SK-N-SH (cell line): ENCODE results near the gene GRM8. TPM values are rescaled to one million over a fixed set of nuclear protein-coding genes. Genes with fewer than 3 reads are reported as not detected.

Source experiments
- CTCF ChIA-PET: fragments of 300-600, 350-600 bp; formaldehyde crosslinking; extraction: SDS; loops from one replicate; lab custom pipeline; 2021; lab: Yijun Ruan, JAX
- POLR2A ChIA-PET: fragments of 350-600 bp; sonication (Branson Sonifier 250); formaldehyde crosslinking; extraction: SDS; loops from one replicate; lab custom pipeline; 2020; ENCODE audit warnings: antibody characterized with exemption, inconsistent platforms; lab: Yijun Ruan, JAX
- DNase-seq: peaks from one replicate; pipeline ENCODE4 v3.0.0; 2012
- H2AFZ ChIP-seq: fragments of 200-600 bp; sonication (generic); 2 replicates; pipeline ENCODE4 v1.8.1; 2016; ENCODE audit warnings: antibody characterized with exemption, mild to moderate bottlenecking, low read depth
- H3F3A ChIP-seq: fragments of 200-600 bp; sonication (generic); replicated peaks from 2 replicates; pipeline ENCODE3; 2016; ENCODE audit warnings: antibody characterized with exemption, mild to moderate bottlenecking; ENCODE audit not compliant: insufficient read depth
- H3K27ac ChIP-seq, 2 experiments: fragments of 200-500 bp in 1 of 2; fragments of 200-600 bp in 1 of 2; sonication (Bioruptor generic) in 1 of 2; sonication (generic), shearing (Covaris generic) in 1 of 2; 2 replicates each; pipeline versions ENCODE4 v1.5.1 to v1.6.1; 2014 to 2016; ENCODE audit warnings: low read depth in 2 of 2, inconsistent platforms in 1 of 2, low read length in 1 of 2, mild to moderate bottlenecking in 1 of 2, mixed read lengths in 1 of 2
- H3K27me3 ChIP-seq: fragments of 200-600 bp; sonication (generic), shearing (Covaris generic); 2 replicates; pipeline ENCODE4 v1.6.1; 2016; ENCODE audit warnings: mixed run types; ENCODE audit not compliant: insufficient read depth
- H3K36me3 ChIP-seq, 2 experiments: fragments of 200-500 bp in 1 of 2; fragments of 200-600 bp in 1 of 2; sonication (Bioruptor generic) in 1 of 2; sonication (generic) in 1 of 2; replicated peaks in 1 of 2; 2 replicates each; pipeline versions ENCODE3 to v1.5.1; 2014 to 2016; ENCODE audit warnings: low read length in 1 of 2, mild to moderate bottlenecking in 1 of 2; ENCODE audit not compliant: insufficient read depth in 2 of 2, control insufficient read depth in 1 of 2
- H3K4me1 ChIP-seq, 2 experiments: fragments of 200-500 bp in 1 of 2; fragments of 200-600 bp in 1 of 2; sonication (Bioruptor generic) in 1 of 2; sonication (generic), shearing (Covaris generic) in 1 of 2; 2 replicates each; pipeline versions ENCODE4 v1.5.1 to v1.6.1; 2014 to 2016; ENCODE audit warnings: low read depth in 1 of 2, low read length in 1 of 2, mixed run types in 1 of 2; ENCODE audit not compliant: insufficient read depth in 2 of 2, control insufficient read depth in 1 of 2
- H3K4me2 ChIP-seq: fragments of 200-600 bp; sonication (generic), shearing (Covaris generic); 2 replicates; pipeline ENCODE4 v1.6.1; 2017; ENCODE audit warnings: mixed run types
- H3K4me3 ChIP-seq, 2 experiments: fragments of 200-500 bp in 1 of 2; fragments of 200-600 bp in 1 of 2; sonication (Bioruptor generic) in 1 of 2; sonication (generic), shearing (Covaris generic) in 1 of 2; 2 replicates each; pipeline versions ENCODE4 v1.5.1 to v1.8.1; 2014 to 2016; ENCODE audit warnings: low read depth in 2 of 2, inconsistent platforms in 1 of 2, low read length in 1 of 2, mild to moderate bottlenecking in 1 of 2, mixed read lengths in 1 of 2, moderate library complexity in 1 of 2
- H3K79me2 ChIP-seq: fragments of 200-600 bp; sonication (generic); 2 replicates; pipeline ENCODE4 v1.8.1; 2017; ENCODE audit warnings: mild to moderate bottlenecking; ENCODE audit not compliant: insufficient read depth
- H3K9ac ChIP-seq: fragments of 200-600 bp; sonication (generic); 2 replicates; pipeline ENCODE4 v1.6.1; 2017; ENCODE audit warnings: mixed run types
- H3K9me2 ChIP-seq: fragments of 200-600 bp; sonication (generic); 2 replicates; pipeline ENCODE4 v1.6.1; 2017; ENCODE audit warnings: mixed run types
- H3K9me3 ChIP-seq: fragments of 200-600 bp; sonication (generic); 2 replicates; pipeline ENCODE4 v1.6.1; 2017; ENCODE audit warnings: mixed run types, mild to moderate bottlenecking, moderate library complexity
- H4K20me1 ChIP-seq: fragments of 200-600 bp; sonication (generic); 2 replicates; pipeline ENCODE4 v1.6.1; 2017; ENCODE audit warnings: mild to moderate bottlenecking, mixed run types; ENCODE audit not compliant: insufficient read depth
- CHD2 ChIP-seq: fragments of 150-350 bp; IDR thresholded peaks from 2 replicates; pipeline ENCODE4 v1.6.1; 2018; ENCODE audit warnings: low read length; ENCODE audit not compliant: partially characterized antibody
- ELF1 ChIP-seq: IDR thresholded peaks from 2 replicates; pipeline ENCODE4 v1.4.0; 2012
- EP300 ChIP-seq, 2 experiments: IDR thresholded peaks; 2 replicates each; pipeline versions ENCODE4 v1.4.0 to v1.6.1; 2012; ENCODE audit warnings: borderline replicate concordance in 1 of 2, low read depth in 1 of 2, low read length in 1 of 2
- EZH2phosphoT487 ChIP-seq: fragments of 200-600 bp; sonication (generic); IDR thresholded peaks from 2 replicates; pipeline ENCODE4 v1.6.1; 2017; ENCODE audit warnings: low read depth, mixed run types, mild to moderate bottlenecking, antibody characterized with exemption, moderate library complexity, borderline replicate concordance
- FOSL2 ChIP-seq: IDR thresholded peaks from 2 replicates; pipeline ENCODE4 v1.4.0; 2012; ENCODE audit warnings: low read depth, mild to moderate bottlenecking, moderate library complexity, borderline replicate concordance
- FOXM1 ChIP-seq: IDR thresholded peaks from 2 replicates; pipeline ENCODE4 v1.4.0; 2012; ENCODE audit warnings: low read depth, mild to moderate bottlenecking
- GATA2 ChIP-seq: sonication (generic); formaldehyde crosslinking; IDR thresholded peaks from 2 replicates; pipeline ENCODE4 v1.5.0; 2020; ENCODE audit warnings: mild to moderate bottlenecking, missing genetic modification reagents
- MXI1 ChIP-seq: IDR thresholded peaks from 2 replicates; pipeline ENCODE4 v1.6.1; 2012; ENCODE audit warnings: mild to moderate bottlenecking, low read depth, low read length, improper control_type of control experiment
- NFIC ChIP-seq: IDR thresholded peaks from 2 replicates; pipeline ENCODE4 v1.4.0; 2012; ENCODE audit warnings: borderline replicate concordance
- POLR2AphosphoS5 ChIP-seq: IDR thresholded peaks from 2 replicates; pipeline ENCODE4 v1.6.1; 2012; ENCODE audit warnings: low read depth, low read length
- RFX5 ChIP-seq: IDR thresholded peaks from 2 replicates; pipeline ENCODE4 v1.6.1; 2012; ENCODE audit warnings: mild to moderate bottlenecking, improper control_type of control experiment, low read length
- RXRA ChIP-seq: IDR thresholded peaks from 2 replicates; pipeline ENCODE4 v1.4.0; 2012; ENCODE audit warnings: low read depth, mild to moderate bottlenecking, borderline replicate concordance
- SIN3A ChIP-seq: IDR thresholded peaks from 2 replicates; pipeline ENCODE4 v1.6.1; 2012; ENCODE audit warnings: low read depth, mild to moderate bottlenecking, low read length, moderate library complexity, borderline replicate concordance
- SMC3 ChIP-seq: IDR thresholded peaks from 2 replicates; pipeline ENCODE4 v1.6.1; 2012; ENCODE audit warnings: low read depth, low read length, improper control_type of control experiment
- TAF1 ChIP-seq: IDR thresholded peaks from 2 replicates; pipeline ENCODE4 v1.6.1; 2012; ENCODE audit warnings: low read depth, mild to moderate bottlenecking, low read length, moderate library complexity, borderline replicate concordance
- TCF12 ChIP-seq: IDR thresholded peaks from 2 replicates; pipeline ENCODE4 v1.4.0; 2012
- TEAD4 ChIP-seq: IDR thresholded peaks from 2 replicates; pipeline ENCODE4 v1.4.0; 2012; ENCODE audit warnings: mild to moderate bottlenecking, borderline replicate concordance; ENCODE audit not compliant: insufficient read depth
- WGBS: methylation state at CpG from one replicate; pipeline ENCODE4 v1.1.6; 2017; ENCODE audit warnings: low lambda C conversion rate; 5-methylcytosine and 5-hydroxymethylcytosine counted together
- polyA plus RNA-seq, 3 experiments: library from polyadenylated mRNA; depleted of rRNA; stranded (reverse); fragments of >200 nt; gene quantifications; 2 replicates each; pipeline ENCODE4 v1.2.3, GENCODE V29; 2012
- small RNA-seq, 7 experiments: library from RNA; depleted of rRNA; stranded (forward); fragments of <200 nt; gene quantifications; one replicate each; pipeline ENCODE3, GENCODE V24; 2012
- TF ChIP-seq, protein P1 (sequence below): IDR thresholded peaks from 2 replicates; pipeline ENCODE4 v1.6.1; 2012; ENCODE audit warnings: mild to moderate bottlenecking, low read depth, low read length, moderate library complexity
- TF ChIP-seq, protein P2 (sequence below): fragments of 200-600 bp; sonication (generic); IDR thresholded peaks from 2 replicates; pipeline ENCODE4 v1.6.1; 2017; ENCODE audit warnings: antibody characterized with exemption, mild to moderate bottlenecking, moderate library complexity
- TF ChIP-seq, protein P3 (sequence below): fragments of 150-350 bp; IDR thresholded peaks from 2 replicates; pipeline ENCODE4 v1.6.1; 2016; ENCODE audit warnings: mild to moderate bottlenecking, low read depth, low read length

GRM8 gene
- polyA plus RNA-seq, 1 of the 3 experiments (the other 2 are of a cell fraction) = 0.10 TPM

DNA sequence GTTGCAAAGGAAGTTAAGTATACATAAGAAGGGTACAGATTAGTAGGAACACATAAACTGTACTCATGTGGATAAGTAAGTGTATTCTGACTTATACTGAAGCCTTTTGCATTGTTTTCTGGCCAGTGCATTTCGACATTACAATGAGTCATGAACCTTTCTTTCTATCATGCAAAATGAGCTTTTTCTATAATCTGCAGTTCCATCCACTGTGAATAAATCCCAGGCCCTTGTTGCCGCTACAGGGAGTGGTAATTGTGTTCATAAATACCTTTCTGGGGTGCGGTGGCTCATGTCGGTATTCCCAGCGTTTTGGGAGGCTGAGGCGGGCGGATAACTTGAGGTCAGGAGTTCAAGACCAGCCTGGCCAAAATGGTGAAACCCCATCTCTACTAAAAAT, 858.3 kb downstream of the GRM8 start:
- H3K9ac ChIP-seq = no peak overlapping the region
- H3K4me1 ChIP-seq = no peaks in the 10 kb centered on the region
- no peaks in the 10 kb centered on the region for H3K9me3 ChIP-seq
- H3K4me2 ChIP-seq = no peak overlapping the region
- 60% methylated on average over 7 of the region's 7 CpGs for WGBS
- no peaks in the 10 kb centered on the region for H3F3A ChIP-seq
- no peak overlapping the region for H3K27ac ChIP-seq
- H3K79me2 ChIP-seq = no peaks in the 10 kb centered on the region
- CTCF ChIA-PET = no interaction called here
- no peak overlapping the region for H3K4me3 ChIP-seq
- no peaks in the 10 kb centered on the region for H3K9me2 ChIP-seq
- POLR2A ChIA-PET = no interaction called here
- no peaks in the 10 kb centered on the region for H3K27me3 ChIP-seq
- TF ChIP-seq TAF1 (no peak), FOXM1 (no peak), FOSL2 (no peak), RXRA (no peak), TCF12 (no peak), CHD2 (no peak), TEAD4 (no peak), POLR2AphosphoS5 (no peak), ELF1 (no peak), RFX5 (no peak), EP300 (IDR thresholded peaks at IDR 0.05; ENCODE audit: borderline replicate concordance in 1 of 2, low read depth in 1 of 2, low read length in 1 of 2) (no peak), GATA2 (CRISPR knock-in tag) (no peak), NFIC (no peak), MXI1 (no peak), EZH2phosphoT487 (no peak), SMC3 (no peak), SIN3A (no peak)
- TF ChIP-seq, protein P1, sequence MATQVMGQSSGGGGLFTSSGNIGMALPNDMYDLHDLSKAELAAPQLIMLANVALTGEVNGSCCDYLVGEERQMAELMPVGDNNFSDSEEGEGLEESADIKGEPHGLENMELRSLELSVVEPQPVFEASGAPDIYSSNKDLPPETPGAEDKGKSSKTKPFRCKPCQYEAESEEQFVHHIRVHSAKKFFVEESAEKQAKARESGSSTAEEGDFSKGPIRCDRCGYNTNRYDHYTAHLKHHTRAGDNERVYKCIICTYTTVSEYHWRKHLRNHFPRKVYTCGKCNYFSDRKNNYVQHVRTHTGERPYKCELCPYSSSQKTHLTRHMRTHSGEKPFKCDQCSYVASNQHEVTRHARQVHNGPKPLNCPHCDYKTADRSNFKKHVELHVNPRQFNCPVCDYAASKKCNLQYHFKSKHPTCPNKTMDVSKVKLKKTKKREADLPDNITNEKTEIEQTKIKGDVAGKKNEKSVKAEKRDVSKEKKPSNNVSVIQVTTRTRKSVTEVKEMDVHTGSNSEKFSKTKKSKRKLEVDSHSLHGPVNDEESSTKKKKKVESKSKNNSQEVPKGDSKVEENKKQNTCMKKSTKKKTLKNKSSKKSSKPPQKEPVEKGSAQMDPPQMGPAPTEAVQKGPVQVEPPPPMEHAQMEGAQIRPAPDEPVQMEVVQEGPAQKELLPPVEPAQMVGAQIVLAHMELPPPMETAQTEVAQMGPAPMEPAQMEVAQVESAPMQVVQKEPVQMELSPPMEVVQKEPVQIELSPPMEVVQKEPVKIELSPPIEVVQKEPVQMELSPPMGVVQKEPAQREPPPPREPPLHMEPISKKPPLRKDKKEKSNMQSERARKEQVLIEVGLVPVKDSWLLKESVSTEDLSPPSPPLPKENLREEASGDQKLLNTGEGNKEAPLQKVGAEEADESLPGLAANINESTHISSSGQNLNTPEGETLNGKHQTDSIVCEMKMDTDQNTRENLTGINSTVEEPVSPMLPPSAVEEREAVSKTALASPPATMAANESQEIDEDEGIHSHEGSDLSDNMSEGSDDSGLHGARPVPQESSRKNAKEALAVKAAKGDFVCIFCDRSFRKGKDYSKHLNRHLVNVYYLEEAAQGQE = no peak
- TF ChIP-seq, protein P2, sequence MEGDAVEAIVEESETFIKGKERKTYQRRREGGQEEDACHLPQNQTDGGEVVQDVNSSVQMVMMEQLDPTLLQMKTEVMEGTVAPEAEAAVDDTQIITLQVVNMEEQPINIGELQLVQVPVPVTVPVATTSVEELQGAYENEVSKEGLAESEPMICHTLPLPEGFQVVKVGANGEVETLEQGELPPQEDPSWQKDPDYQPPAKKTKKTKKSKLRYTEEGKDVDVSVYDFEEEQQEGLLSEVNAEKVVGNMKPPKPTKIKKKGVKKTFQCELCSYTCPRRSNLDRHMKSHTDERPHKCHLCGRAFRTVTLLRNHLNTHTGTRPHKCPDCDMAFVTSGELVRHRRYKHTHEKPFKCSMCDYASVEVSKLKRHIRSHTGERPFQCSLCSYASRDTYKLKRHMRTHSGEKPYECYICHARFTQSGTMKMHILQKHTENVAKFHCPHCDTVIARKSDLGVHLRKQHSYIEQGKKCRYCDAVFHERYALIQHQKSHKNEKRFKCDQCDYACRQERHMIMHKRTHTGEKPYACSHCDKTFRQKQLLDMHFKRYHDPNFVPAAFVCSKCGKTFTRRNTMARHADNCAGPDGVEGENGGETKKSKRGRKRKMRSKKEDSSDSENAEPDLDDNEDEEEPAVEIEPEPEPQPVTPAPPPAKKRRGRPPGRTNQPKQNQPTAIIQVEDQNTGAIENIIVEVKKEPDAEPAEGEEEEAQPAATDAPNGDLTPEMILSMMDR = no peak
- TF ChIP-seq, protein P3, sequence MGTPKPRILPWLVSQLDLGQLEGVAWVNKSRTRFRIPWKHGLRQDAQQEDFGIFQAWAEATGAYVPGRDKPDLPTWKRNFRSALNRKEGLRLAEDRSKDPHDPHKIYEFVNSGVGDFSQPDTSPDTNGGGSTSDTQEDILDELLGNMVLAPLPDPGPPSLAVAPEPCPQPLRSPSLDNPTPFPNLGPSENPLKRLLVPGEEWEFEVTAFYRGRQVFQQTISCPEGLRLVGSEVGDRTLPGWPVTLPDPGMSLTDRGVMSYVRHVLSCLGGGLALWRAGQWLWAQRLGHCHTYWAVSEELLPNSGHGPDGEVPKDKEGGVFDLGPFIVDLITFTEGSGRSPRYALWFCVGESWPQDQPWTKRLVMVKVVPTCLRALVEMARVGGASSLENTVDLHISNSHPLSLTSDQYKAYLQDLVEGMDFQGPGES = no peak
- no peak for DNase-seq
- no peaks in the 10 kb centered on the region for H3K36me3 ChIP-seq
- H2AFZ ChIP-seq = no peak overlapping the region
- no peaks in the 10 kb centered on the region for H4K20me1 ChIP-seq

Small RNA genes within 50 kb of the gene (small RNA-seq; reads per million reads assigned to genes)
- 0.23 to 36.1 (median 18.7) reads per million in 7 experiments for gene MIR592

Other genes with a start within 250 kb of the GRM8 start
- gene ZNF800, start 139.8 kb upstream of the GRM8 start, polyA plus RNA-seq (2012; rRNA removed) = 8.6 and 9.2 TPM in 2 replicates